Lung (tissue), 12 donors: ENCODE measurements around the gene TMEM54. TPM values are rescaled to one million over a fixed set of nuclear protein-coding genes. Genes with fewer than 3 reads are reported as not detected.

Experiments
- ATAC-seq: fragments of 200-7000 bp; cut with Tn5 transposase; one replicate; pipeline ENCODE4 v1.9.1; 2020; ENCODE audit warnings: moderate number of reproducible peaks; ENCODE audit not compliant: insufficient read depth, low FRiP score
- DNase-seq, 3 donors: peaks; one replicate each; pipeline ENCODE4 v3.0.0-alpha.2; 2013 to 2017
- H3K27ac ChIP-seq, 2 donors: one replicate each; pipeline ENCODE4 v1.5.1; 2013; ENCODE audit warnings: mild to moderate bottlenecking in 2 of 2, moderate library complexity in 2 of 2, control low read depth in 1 of 2, inconsistent platforms in 1 of 2, low read depth in 1 of 2, low read length in 1 of 2
- H3K27me3 ChIP-seq, 3 donors: one replicate each; pipeline ENCODE4 v1.5.1; 2013; ENCODE audit warnings: low read length in 2 of 3; ENCODE audit not compliant: control insufficient read depth in 3 of 3, insufficient read depth in 3 of 3
- H3K36me3 ChIP-seq, 4 donors: one replicate each; pipeline ENCODE4 v1.5.1; 2013; ENCODE audit warnings: low read length in 4 of 4, mild to moderate bottlenecking in 1 of 4, moderate library complexity in 1 of 4; ENCODE audit not compliant: control insufficient read depth in 4 of 4, insufficient read depth in 4 of 4
- H3K4me1 ChIP-seq, 5 donors: one replicate each; pipeline ENCODE4 v1.5.1; 2013; ENCODE audit warnings: low read length in 5 of 5, mild to moderate bottlenecking in 2 of 5, moderate library complexity in 1 of 5; ENCODE audit not compliant: control insufficient read depth in 5 of 5, insufficient read depth in 5 of 5
- H3K4me3 ChIP-seq: one replicate; pipeline ENCODE4 v1.5.1; 2013; ENCODE audit warnings: mild to moderate bottlenecking, control low read depth, moderate library complexity
- H3K9ac ChIP-seq, 2 donors: one replicate each; pipeline ENCODE4 v1.5.1; 2013; ENCODE audit warnings: low read length in 2 of 2, control low read depth in 1 of 2; ENCODE audit not compliant: insufficient read depth in 1 of 2
- H3K9me3 ChIP-seq, 4 donors: one replicate each; pipeline ENCODE4 v1.5.1; 2013; ENCODE audit warnings: low read length in 3 of 4, mild to moderate bottlenecking in 1 of 4, moderate library complexity in 1 of 4; ENCODE audit not compliant: control insufficient read depth in 4 of 4, insufficient read depth in 3 of 4
- CTCF ChIP-seq: IDR thresholded peaks from 2 replicates; pipeline ENCODE4 v1.5.1; 2012; ENCODE audit warnings: mild to moderate bottlenecking; ENCODE audit errors: control extremely low read depth, extremely low read depth
- WGBS, 2 donors: extraction: QIAGEN DNeasy Blood & Tissue Kit; methylation state at CpG; one replicate each; pipeline ENCODE4 v1.1.7; 2013; 5-methylcytosine and 5-hydroxymethylcytosine counted together
- polyA plus RNA-seq, 2 donors: library from polyadenylated mRNA; stranded (reverse); fragments of 200-250 nt; gene quantifications; one replicate each; pipeline ENCODE4 v1.2.1, GENCODE V29; 2013
- total RNA-seq, 2 donors: library from RNA; depleted of rRNA in 1 of 2; stranded (reverse); fragments of >200 nt in 1 of 2; gene quantifications; one replicate each; pipeline ENCODE4 v1.2.1, GENCODE V29; 2014 to 2021
- donor health status: control.
- donor health status: control.
- donor health status: Bipolar disorder and iron deficiency.
- donor health status: healthy.
- donor health status: DM: yes; HTN: yes; CAD: no.

The TMEM54 gene
- total and polyA plus RNA-seq, 4 donors: 22.4 to 56.6 (median 43.1) TPM

- Histone ChIP-seq H3K9ac (no peak overlapping the region), H3K9me3 (peaks cover 0 to 3% (median 0%) of the 10 kb centered on the region in 4 donors), H3K4me1 (peaks cover 0 to 14% (median 7%) of the 10 kb centered on the region in 5 donors), H3K36me3 (no peaks in the 10 kb centered on the region), H3K27me3 (peaks cover 3 to 14% (median 9%) of the 10 kb centered on the region in 3 donors), H3K4me3 (no peak overlapping the region), H3K27ac (no peak overlapping the region)
- no peak for DNase-seq
- WGBS, 2 donors: 85% methylated on average over 11 of the region's 11 CpGs
- ATAC-seq: no peak
- no peak for TF ChIP-seq CTCF
Observed at GRCh38 chr1:32897082-32898049, 3.8 kb downstream of the TMEM54 start.

GRCh38 chr1:32896451-32896850, 4.7 kb downstream of the TMEM54 start:
- no peak for ATAC-seq
- no peak overlapping the region for H3K27ac ChIP-seq
- 81% methylated on average over 5 of the region's 5 CpGs for WGBS, 2 donors
- peaks cover 0 to 3% (median 0%) of the 10 kb centered on the region in 4 donors for H3K9me3 ChIP-seq
- DNase-seq: no peak
- peaks cover 3 to 14% (median 14%) of the 10 kb centered on the region in 3 donors for H3K27me3 ChIP-seq
- no peak overlapping the region for H3K9ac ChIP-seq
- peaks cover 0 to 12% (median 4%) of the 10 kb centered on the region in 5 donors for H3K4me1 ChIP-seq
- TF ChIP-seq CTCF: no peak
- H3K4me3 ChIP-seq: no peak overlapping the region
- no peaks in the 10 kb centered on the region for H3K36me3 ChIP-seq

DNA sequence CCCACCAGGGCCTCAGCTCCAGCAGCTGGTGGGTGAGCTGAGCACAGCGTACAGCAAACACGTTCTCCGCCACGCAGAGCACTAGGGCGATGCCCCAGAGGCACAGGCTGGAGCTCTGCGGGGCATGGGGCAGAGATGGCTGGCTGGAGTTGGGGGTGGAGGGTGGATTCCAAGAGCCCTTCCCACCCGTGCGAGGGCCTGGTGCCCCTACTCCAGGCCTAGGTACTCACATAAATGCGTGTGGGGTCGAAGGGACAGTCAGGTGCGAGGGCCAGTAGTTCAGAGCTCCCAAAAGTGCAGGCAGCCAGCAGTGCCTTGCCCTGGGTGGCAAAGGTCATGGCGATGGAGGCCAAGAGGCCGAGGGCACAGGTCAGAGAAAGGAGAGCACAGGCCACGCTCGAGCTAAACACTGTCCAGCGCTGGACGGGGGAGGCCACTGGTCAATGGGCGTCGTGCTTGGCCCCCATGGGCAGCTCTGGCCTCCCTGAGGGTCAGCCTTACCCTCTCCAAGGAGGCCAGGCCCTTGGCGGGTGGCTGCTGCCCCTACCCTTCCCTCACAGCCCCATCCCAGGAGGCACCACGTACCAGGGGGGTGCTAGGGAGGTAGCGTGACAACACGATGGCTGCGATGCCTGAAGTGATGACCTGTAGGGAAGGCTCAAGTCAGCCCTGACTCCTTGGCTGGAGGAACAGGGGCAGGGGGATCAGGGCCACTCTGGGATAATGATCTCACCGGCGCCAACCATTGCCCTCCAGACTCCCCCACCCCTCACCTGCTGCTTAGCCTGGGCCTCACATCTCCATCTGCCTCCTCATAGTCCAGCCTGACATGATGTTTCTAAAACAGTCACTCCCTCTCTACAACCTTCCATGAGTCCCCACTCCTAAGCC, 5.6 kb downstream of the TMEM54 start:
- H3K36me3 ChIP-seq: no peaks in the 10 kb centered on the region
- 93 to 97% methylated on average over 25 to 26 of the region's 26 CpGs for WGBS, 2 donors
- TF ChIP-seq CTCF: no peak
- peaks cover 0 to 3% (median 0%) of the 10 kb centered on the region in 4 donors for H3K9me3 ChIP-seq
- H3K9ac ChIP-seq: no peak overlapping the region
- H3K27ac ChIP-seq: no peak overlapping the region
- no peak overlapping the region for H3K4me3 ChIP-seq
- peaks cover 0 to 12% (median 4%) of the 10 kb centered on the region in 5 donors for H3K4me1 ChIP-seq
- no peak for ATAC-seq
- no peak for DNase-seq
- peaks cover 3 to 17% (median 11%) of the 10 kb centered on the region in 3 donors for H3K27me3 ChIP-seq
